Erythroblast (primary cell): Measurements from ENCODE around the gene ADCK1.
A peak's percentile ranks its signal among the peaks of the same experiment; 100 is the strongest.

Experiments
- DNase-seq, 2 experiments: peaks; one replicate each; lab custom pipeline; 2025; lab: John Stamatoyannopoulos, UW
- GATA1 ChIP-seq: IDR thresholded peaks from 2 replicates; pipeline ENCODE4 v1.6.1; 2011; ENCODE audit warnings: low read depth, mild to moderate bottlenecking, control low read depth, low read length, moderate library complexity
- POLR2A ChIP-seq: IDR thresholded peaks from 2 replicates; pipeline ENCODE4 v1.6.1; 2011; ENCODE audit warnings: mild to moderate bottlenecking, low read length

ADCK1 gene

GRCh38 chr14:77866932-77867331 lies 67.0 kb downstream of the ADCK1 start:
- TF ChIP-seq GATA1 (no peak), POLR2A (no peak)
- no peak for DNase-seq

DNA sequence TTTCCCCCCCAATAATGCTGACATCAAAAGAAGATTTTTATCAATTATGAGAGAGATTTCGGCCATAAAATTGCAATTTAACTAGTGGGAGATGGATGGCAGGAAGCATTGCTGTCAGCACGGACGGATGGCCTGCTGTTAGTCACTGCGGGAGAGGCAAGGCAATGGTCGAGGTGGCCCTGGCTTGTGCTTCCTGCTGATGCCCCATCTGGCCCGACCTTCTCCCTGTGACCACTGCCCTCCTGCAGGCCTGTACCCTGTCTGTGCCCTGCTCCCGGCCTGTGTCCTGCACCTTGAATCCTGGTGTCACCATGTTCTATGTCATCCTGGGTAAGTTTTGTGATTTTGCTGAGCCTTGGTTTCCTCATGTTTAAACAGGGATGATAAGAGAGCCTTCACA lies 67.6 kb downstream of the ADCK1 start:
- TF ChIP-seq POLR2A, result no peak
- no peak for TF ChIP-seq GATA1
- DNase-seq, result no peak

GRCh38 chr14:77868552-77869285 lies 68.8 kb downstream of the ADCK1 start:
- TF ChIP-seq POLR2A (no peak), GATA1 (no peak)
- DNase-seq, result no peak

DNA sequence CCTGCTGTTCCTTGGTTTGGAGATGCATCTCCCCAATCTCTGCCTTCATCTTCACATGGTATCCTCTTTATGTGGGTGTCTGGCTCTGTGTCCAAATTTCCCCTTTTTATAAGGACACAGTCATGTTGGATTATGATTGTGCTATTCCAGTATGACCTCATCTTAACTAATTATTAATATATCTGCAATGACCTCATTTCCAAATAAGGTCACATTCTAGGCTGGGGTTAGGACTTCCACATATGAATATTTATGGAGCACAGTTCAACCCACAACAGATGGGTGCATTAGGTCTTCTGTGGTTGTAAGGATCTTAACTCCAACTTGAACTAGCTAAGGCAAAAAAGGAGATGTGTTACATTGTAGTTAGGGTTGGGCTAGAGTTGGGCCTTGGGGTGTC lies 69.4 kb downstream of the ADCK1 start:
- DNase-seq, result no peak
- no peak for TF ChIP-seq POLR2A
- TF ChIP-seq GATA1, result no peak

DNA sequence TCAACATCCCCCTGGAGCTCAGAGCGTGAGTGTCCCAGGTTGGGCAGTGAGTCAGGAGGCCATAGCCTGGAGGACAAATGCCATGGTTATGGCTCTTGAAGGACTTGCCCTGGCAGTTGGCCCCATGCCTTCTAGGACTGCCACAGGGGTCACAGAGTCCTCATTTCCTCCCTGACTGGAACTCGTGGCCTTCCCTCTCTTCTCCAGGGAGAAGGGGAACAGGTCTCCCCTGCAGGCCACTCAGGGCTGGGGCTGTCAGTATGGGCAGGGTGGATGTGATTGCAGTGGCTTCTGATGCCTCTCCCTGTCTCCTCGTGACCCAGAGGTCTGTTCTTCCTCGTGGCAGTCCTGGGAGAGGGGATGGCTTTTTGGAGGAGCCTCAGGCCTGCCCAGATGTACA lies 70.7 kb downstream of the ADCK1 start:
- no peak for DNase-seq
- TF ChIP-seq POLR2A (no peak), GATA1 (no peak)

GRCh38 chr14:77872152-77872551 lies 72.2 kb downstream of the ADCK1 start:
- TF ChIP-seq POLR2A, result no peak
- no peak for TF ChIP-seq GATA1

GRCh38 chr14:77872983-77873382 lies 73.1 kb downstream of the ADCK1 start:
- TF ChIP-seq GATA1, result no peak
- TF ChIP-seq POLR2A, result no peak

More at GRCh38 chr14:77872152-77872551, 72.2 kb downstream of the ADCK1 start:
- no peak for DNase-seq

GRCh38 chr14:77878783-77879182 lies 78.9 kb downstream of the ADCK1 start:
- no peak for TF ChIP-seq POLR2A
- no peak for TF ChIP-seq GATA1
- no peak for DNase-seq

More at GRCh38 chr14:77872983-77873382, 73.1 kb downstream of the ADCK1 start:
- no peak for DNase-seq

DNA sequence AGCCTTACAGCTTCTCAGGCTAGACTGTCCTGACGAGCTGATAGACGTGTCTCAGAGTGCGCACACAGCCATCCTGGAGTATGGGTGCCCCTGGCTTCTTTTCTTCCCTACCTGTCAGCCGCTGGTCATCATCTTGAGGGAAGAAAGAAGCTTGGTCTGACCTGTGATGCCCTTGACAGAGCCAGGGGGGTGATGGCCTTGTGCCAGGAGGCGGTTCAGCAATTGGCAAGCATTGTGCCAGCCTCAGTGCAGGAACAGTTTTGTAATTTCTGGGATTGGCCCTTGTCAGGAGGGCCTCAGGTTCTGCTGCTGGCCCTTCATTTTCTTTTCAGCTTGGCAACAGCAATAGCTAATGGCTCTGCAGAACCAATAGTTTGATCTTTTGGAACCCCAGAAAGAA lies 80.1 kb downstream of the ADCK1 start:
- TF ChIP-seq POLR2A, result no peak
- TF ChIP-seq GATA1, result no peak
- no peak for DNase-seq

DNA sequence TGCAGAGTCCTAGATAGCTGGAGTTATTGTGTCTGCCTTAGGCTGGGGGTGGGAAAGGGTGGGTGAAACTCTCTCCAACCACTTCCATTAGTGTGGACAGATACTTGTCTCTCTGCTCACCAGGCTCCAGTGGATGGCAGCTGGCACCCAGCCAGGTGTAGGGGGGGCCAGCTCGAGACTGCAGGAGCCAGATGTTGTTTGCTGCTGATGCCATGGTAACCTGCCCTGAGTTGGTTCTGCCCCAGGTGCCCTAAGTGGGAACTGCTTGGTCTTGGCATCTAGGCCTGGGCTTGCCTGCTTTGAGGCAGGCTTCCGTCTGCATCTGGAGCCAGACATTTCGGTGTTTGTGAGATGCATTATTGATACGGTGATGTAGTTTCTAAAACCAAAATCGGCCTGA lies 82.2 kb downstream of the ADCK1 start:
- TF ChIP-seq GATA1, result no peak
- TF ChIP-seq POLR2A, result no peak

GRCh38 chr14:77882636-77883035 lies 82.7 kb downstream of the ADCK1 start:
- TF ChIP-seq POLR2A (no peak), GATA1 (no peak)
- no peak for DNase-seq

More for the DNA sequence above, 82.2 kb downstream of the ADCK1 start:
- DNase-seq, result peak; percentile 29

DNA sequence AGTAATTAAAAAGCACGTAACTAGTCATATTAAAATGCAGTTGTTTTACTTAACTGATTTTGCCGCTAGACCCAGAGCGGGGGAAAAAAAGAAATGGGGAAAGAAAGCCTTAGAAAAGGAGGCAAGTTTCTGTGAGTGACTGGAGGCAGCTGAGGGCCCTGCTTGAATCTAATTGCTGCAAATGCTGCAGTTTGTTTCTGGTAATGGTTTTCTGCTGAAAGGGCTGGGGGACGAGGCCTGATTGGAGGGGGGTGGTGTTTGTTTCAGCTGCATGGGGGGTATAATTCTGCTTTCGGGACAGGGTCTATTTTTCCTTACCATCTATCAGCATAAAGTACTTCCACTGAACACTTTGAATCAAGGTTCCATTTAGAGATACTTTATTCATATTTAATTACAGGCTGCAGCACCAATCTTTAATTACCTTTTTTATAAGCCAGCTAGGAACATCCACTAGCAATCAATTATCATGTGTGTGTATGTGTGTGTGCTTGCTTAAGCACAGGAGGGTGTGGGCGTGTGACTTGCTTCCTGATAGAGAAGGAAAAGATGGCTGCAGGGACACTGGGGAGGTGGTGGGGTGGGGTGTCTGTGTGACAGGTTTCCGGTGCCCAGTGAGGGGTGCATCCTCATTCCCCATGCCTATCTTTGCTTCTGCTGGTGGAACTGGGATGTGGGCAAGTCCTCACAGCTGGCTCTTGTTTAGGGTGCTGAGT lies 83.4 kb downstream of the ADCK1 start:
- TF ChIP-seq GATA1, result no peak
- TF ChIP-seq POLR2A, result no peak
- peak; percentile 25 to 30 for DNase-seq

DNA sequence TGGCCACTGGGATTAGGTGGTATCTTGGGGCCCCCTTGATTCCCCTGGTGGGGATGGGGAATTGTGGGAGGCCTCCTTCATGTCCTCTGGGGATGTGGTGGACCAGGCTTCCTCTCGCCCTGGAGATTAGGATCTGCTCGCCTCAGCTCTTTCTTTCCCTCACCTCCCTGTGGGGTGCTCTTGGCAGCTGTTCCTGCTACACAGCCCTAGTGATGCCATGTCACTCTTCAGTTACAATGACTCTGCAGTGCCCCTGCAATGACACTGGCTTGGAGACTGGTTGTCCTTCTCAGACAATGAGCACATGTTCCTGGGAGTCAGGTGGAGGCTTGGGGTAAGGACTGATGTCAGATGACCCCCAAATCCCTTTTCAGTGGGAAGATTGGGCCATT lies 83.9 kb downstream of the ADCK1 start:
- DNase-seq, result peak; percentile 35 to 48
- TF ChIP-seq GATA1 (no peak), POLR2A (no peak)

DNA sequence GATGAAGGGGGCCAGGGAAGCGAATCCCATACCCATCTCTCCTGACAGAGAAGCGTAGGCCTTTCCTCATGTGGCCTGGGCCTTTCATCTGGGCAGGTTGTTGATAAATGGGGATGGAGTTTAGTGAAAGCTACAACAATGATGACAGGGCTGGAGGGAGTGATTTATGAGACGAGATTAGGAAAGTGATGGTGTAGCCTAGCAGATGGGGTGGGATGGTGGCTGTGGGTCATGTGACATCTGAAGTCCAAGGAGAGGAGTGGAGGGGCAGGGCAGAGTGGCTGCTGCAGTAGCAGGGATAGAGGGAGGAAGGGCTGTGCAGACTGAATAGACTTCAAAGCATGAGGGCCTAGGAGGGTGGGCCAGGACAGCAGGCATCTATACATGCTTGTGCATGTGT lies 85.5 kb downstream of the ADCK1 start:
- TF ChIP-seq POLR2A (no peak), GATA1 (no peak)
- peak in 1 of 2 experiments; percentile 6 for DNase-seq
